Limb (tissue), 2 donors: Measurements from ENCODE around the gene CACNA1D.

ENCODE experiments used
- DNase-seq, 2 donors: peaks; one replicate each; pipeline ENCODE4 v3.0.0-alpha.2; 2016; ENCODE audit errors: extremely low spot score in 2 of 2

The CACNA1D gene

DNA sequence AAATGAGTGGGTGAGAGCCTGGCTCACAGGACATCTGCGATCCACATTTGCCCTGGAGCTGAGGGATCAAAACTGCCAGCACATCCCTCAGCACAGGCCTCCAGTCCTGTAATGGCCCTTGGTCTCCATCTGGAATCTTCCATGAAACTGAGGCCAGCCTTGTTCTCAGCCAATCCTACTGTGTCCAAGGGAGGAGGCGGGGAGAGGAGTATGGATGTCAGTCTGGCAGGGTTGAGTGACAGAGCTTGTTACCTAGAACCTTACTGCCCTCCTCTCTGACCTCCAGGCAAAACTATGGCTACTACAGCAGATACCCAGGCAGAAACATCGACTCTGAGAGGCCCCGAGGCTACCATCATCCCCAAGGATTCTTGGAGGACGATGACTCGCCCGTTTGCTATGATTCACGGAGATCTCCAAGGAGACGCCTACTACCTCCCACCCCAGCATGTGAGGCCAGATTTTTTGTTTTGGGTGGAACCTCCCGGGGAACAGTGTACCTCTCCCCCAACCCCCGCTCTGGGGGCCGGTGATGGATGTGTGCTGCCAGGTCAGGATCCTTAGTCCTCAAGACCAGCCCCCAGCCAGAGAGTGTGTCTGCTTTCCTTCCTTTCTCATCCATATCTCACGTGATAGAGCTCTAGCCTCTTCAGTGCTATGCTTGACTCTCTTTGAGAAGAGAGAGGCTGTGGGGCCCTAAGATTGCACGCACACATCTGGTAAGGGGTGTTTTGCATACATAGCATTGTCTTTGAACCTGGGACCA lies 310.5 kb downstream of the CACNA1D start:
- no peak for DNase-seq

- peak in 1 of 2 donors; percentile 14 for DNase-seq
Observed at GRCh38 chr3:53805463-53806159, 311.2 kb downstream of the CACNA1D start.

DNA sequence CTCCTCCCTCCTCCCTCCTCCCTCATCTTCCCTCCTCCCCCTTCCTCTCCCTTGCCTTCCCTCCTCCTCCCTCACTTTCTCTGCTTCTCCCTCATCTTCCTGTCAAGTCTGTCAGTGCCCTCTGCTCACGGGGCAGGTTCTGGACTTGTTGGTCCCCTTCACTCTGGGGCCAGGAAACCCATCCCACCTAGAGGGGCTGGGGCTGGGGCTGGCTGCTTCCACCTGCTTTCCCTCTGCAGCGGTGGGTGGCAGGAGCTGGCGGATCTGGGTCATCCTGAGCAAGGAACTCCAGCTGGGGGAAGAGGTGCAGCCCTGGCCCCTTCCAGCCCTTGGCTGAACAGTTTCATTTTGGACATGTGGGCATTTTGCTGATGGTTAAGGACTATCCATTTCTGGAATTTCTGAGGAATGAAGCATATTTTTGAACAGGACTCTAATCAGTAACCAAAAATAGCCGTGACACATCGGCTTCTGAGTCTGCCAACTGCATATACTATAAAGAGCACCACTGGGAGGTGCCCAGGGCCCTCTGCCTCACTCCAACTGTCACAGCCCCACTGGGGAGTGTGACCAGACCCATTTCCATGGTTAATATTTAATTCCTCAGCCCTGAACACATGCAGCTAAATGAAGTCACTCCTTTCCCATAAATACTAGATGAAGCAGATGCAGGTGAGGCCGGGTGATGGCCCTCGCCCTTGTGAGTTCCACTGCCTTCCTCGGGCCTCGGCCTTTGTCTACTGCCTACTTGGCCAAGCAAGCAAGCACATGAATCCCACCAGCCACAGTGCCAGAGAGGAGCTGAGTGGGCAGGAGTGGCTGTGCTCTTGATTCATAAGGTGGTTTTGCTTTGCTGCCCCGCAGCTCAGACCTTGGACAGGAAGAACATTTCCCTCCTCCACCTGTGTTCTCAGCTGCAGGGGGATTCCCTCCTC lies 312.0 kb downstream of the CACNA1D start:
- DNase-seq, result peak in 1 of 2 donors; percentile 19

DNA sequence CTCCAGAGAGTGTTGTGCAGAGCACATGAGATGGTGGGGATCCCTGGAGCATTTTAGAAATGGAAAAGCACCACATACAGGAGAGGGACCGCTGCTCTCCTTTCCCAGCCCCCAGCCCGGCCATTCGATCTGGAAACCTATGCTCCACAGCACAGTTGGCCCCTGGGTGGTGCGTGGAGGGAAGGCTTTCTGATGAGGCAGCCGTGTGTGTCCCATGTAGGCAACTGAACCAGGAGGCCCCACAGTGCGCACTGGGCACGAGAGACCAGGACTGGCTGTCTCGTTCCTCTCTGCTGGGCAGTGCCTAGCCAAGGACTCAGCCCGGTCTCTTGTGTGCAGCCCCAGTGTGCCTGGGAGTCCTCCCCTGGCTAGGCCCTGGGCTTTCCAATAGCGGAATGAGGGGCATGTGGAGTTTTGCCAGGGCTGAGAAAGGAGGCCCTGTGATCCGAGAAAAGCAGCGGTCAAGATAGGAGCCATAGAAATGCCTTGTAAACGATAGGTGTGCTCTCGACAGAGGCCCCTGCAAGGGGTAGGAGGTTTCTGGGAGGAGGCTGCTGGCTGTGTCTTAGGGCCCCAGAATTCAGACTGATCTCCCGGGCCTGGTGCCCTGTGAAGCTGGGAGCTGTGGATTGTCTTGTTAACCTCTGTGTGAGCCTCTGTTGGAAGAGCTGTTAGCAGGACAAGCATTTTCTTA lies 312.9 kb downstream of the CACNA1D start:
- peak in 1 of 2 donors; percentile 21 for DNase-seq

DNA sequence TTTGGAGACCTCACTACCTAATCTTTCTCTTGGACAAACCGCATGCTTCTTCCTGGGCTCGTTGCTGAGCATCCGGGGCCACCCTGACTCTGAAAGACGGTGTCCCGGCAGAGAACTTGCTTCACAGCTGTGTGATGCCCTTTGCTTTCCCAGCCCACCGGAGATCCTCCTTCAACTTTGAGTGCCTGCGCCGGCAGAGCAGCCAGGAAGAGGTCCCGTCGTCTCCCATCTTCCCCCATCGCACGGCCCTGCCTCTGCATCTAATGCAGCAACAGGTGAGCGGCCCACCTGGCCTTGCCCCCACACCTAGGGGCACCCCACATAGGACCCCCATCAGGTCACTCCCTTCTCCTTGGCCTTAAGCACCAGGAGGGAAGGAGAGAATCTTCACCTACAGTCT lies 314.1 kb downstream of the CACNA1D start:
- no peak for DNase-seq

GRCh38 chr3:53809267-53809666 lies 314.9 kb downstream of the CACNA1D start:
- DNase-seq, result peak in 1 of 2 donors; percentile 9

- DNase-seq, result peak in 1 of 2 donors; percentile 21
Observed at GRCh38 chr3:53809764-53810400, 315.5 kb downstream of the CACNA1D start.

DNA sequence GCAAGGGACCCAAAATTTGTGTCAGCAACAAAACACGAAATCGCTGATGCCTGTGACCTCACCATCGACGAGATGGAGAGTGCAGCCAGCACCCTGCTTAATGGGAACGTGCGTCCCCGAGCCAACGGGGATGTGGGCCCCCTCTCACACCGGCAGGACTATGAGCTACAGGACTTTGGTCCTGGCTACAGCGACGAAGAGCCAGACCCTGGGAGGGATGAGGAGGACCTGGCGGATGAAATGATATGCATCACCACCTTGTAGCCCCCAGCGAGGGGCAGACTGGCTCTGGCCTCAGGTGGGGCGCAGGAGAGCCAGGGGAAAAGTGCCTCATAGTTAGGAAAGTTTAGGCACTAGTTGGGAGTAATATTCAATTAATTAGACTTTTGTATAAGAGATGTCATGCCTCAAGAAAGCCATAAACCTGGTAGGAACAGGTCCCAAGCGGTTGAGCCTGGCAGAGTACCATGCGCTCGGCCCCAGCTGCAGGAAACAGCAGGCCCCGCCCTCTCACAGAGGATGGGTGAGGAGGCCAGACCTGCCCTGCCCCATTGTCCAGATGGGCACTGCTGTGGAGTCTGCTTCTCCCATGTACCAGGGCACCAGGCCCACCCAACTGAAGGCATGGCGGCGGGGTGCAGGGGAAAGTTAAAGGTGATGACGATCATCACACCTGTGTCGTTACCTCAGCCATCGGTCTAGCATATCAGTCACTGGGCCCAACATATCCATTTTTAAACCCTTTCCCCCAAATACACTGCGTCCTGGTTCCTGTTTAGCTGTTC lies 316.9 kb downstream of the CACNA1D start:
- peak in 1 of 2 donors; percentile 19 for DNase-seq

DNA sequence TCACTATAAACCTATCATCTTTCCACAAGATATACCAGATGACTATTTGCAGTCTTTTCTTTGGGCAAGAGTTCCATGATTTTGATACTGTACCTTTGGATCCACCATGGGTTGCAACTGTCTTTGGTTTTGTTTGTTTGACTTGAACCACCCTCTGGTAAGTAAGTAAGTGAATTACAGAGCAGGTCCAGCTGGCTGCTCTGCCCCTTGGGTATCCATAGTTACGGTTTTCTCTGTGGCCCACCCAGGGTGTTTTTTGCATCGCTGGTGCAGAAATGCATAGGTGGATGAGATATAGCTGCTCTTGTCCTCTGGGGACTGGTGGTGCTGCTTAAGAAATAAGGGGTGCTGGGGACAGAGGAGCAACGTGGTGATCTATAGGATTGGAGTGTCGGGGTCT lies 318.0 kb downstream of the CACNA1D start:
- DNase-seq, result peak in 1 of 2 donors; percentile 19

GRCh38 chr3:53813229-53813628 lies 318.8 kb downstream of the CACNA1D start:
- peak in 1 of 2 donors; percentile 10 for DNase-seq

GRCh38 chr3:53813876-53814275 lies 319.5 kb downstream of the CACNA1D start:
- DNase-seq, result peak in 1 of 2 donors; percentile 6

GRCh38 chr3:53815067-53815466 lies 320.7 kb downstream of the CACNA1D start:
- DNase-seq, result no peak

DNA sequence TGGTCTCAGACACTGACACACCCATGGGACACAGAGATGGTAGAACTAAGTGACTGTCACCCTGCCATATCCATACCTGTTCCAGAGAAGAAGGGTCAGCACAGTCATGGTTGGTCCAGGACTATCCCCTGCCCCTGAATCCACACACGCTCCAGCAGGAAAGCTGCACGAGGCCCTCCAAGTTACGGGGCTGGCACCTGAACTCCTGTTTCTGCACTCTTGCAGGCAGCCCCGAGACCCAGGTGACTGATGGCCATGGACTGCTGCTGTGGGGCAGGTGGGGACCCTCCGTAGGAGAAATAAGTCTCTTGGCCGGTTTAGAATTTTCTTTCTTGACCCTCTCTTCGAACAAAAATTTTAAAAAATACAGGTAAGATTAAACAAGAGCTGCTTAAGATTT lies 321.2 kb downstream of the CACNA1D start:
- peak in 1 of 2 donors; percentile 12 for DNase-seq

- peak in 1 of 2 donors; percentile 29 for DNase-seq
Observed at GRCh38 chr3:53816425-53816824, 322.0 kb downstream of the CACNA1D start.

DNA sequence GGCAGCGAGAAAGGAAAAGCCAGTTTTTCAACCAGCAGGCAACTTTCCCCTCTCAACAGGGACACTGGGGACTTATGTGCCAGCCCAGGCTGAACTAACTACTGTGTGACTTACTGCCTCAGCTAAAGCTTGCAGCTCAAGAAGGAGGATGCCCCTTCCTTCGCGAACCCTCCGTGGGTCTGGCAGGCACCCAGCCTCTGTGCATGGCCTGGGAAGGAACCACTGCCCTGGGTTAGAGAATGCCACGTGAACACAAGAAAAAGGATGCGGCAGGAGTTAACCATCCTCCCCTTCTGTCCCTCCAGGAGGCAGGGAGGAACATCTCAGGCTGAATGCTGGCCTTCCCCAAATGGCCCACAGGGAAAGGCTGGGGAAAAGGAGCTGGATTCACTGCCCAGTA lies 322.8 kb downstream of the CACNA1D start:
- peak in 1 of 2 donors; percentile 16 for DNase-seq

DNA sequence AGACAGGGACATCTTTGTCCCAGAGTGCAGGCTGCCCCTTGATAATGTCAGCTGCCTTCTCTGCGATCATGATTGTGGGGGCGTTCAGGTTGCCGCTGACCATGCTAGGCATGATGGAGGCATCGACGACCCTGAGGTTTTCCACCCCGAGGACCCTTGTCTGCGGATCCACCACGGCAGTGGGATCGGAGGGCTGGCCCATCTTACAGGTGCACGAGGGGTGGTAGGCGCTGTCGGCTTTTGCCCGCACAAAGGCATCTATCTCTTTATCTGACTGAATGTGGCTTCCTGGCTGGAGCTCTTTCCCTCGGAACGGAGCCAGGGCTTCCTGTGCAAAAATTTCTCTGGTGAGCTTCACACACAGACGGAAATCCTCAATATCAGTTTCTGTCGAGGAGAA lies 323.4 kb downstream of the CACNA1D start:
- peak in 1 of 2 donors; percentile 11 for DNase-seq

DNA sequence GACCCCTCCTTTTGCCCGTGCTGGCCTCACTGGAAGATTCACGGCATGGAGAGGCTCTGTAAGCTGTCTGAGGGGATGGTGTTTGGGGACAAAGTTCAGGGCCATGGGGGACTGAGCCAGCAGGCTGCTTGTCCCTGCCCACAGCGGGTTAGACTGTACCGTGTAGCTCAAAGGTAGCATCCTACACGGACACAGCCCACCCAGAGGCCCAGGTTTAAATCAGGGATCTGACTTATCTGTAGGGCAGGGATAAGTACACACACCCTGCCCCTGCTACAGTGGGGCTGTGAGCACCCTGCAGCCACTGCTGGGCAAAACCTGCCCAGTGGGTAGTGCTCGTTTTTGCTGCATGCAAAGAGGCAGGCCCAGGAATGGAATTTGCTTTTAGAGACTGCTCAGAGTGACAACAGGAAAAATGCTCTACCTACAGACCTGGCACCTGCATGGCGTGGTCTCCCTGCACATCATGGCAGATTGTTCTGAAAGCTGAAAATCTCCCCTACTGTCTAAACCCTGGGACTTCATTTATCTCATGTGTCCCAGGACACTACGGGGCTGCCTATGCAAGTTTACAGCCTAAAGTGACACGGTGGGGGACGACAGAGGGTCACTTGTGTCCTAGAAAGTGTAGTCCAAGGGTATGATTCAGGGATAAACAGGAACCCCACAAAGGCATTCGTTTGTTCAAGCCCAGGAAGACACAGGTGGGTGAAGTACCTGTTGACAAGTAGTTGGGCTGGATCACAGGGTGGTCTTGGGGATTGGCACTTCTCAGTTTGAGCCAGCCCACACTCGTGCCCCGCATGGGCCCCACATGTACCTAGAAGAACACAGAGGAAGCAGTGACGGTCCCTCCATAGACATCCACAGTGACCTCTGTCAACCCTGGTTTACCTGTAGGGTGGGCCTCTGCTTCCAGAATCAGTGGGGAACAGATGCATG lies 324.1 kb downstream of the CACNA1D start:
- DNase-seq, result peak in 1 of 2 donors; percentile 9

DNA sequence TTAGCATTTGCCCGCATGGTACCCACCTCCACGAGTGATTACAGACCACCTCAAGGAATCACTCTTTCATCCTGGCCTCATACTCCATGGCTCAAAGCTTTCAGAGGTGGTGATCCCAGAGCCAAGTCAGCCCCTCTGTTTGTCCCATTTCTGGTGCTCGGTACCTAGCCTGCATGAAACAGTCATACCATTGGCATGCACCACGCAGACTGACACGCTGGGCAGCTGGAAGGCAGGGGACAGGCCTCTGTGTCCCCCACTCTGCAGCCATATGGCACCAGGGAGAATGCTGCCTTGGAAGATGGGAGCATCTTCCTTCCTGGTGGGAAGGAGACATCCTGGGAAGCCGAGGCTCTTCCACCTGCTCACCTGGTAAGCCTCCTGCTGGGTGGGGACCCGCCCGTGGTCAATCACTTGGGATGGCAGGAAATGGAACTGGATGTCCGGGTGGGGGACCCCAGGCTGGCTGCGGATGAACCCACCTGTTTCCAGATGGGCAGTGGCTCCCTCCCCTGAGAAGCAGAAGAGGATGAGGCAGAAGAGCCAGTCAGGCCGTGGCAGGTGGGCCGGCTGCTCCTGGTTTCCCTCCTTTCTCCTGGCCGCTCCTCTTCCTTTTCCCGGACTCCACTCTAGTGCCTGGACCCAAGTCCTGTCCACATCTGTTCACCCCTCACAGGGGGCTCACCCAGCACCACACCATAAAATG lies 324.9 kb downstream of the CACNA1D start:
- peak in 1 of 2 donors; percentile 21 for DNase-seq
